HL-60 (cell line): ENCODE results near the gene DNAH14.

Experiments used
- DNase-seq, 2 experiments: peaks; one replicate each; pipeline ENCODE4 v3.0.0-alpha.2; 2010 to 2020; ENCODE audit warnings: low read depth in 1 of 2, low spot score in 1 of 2
- H3K27ac ChIP-seq: fragments of 250-450 bp; sonication (Bioruptor Pico); replicated peaks from 2 replicates; pipeline ENCODE4 v1.5.1; 2020; ENCODE audit warnings: mild to moderate bottlenecking, moderate library complexity
- H3K27me3 ChIP-seq: fragments of 250-450 bp; sonication (Bioruptor Pico); 2 replicates; pipeline ENCODE4 v1.5.1; 2021; ENCODE audit warnings: mild to moderate bottlenecking, moderate library complexity; ENCODE audit not compliant: insufficient read depth, poor library complexity, severe bottlenecking
- H3K4me3 ChIP-seq: replicated peaks from 2 replicates; pipeline ENCODE4 v1.5.1; 2011; ENCODE audit warnings: mild to moderate bottlenecking, control low read depth, low read length; ENCODE audit not compliant: insufficient read depth
- CTCF ChIP-seq: IDR thresholded peaks from one replicate; pipeline ENCODE4 v1.5.1; 2011; ENCODE audit warnings: low read length, control low read depth, inconsistent platforms; ENCODE audit not compliant: insufficient read depth
- GABPA ChIP-seq: IDR thresholded peaks from 2 replicates; pipeline ENCODE4 v1.6.1; 2012; ENCODE audit warnings: low read depth
- POLR2AphosphoS5 ChIP-seq: IDR thresholded peaks from 2 replicates; pipeline ENCODE4 v1.6.1; 2012; ENCODE audit warnings: low read depth
- REST ChIP-seq: IDR thresholded peaks from 2 replicates; pipeline ENCODE4 v1.6.1; 2012; ENCODE audit warnings: low read depth; ENCODE audit not compliant: insufficient replicate concordance
- SPI1 ChIP-seq: IDR thresholded peaks from 2 replicates; pipeline ENCODE4 v1.6.1; 2012; ENCODE audit warnings: low read depth, mild to moderate bottlenecking, borderline replicate concordance

The DNAH14 gene

GRCh38 chr1:224931605-224932004 lies 2.1 kb downstream of the DNAH14 start:
- H3K27me3 ChIP-seq: no peaks in the 10 kb centered on the region
- no peak overlapping the region for H3K27ac ChIP-seq
- no peak for DNase-seq
- no peak overlapping the region for H3K4me3 ChIP-seq
- TF ChIP-seq REST (no peak), POLR2AphosphoS5 (no peak), CTCF (no peak), GABPA (no peak), SPI1 (no peak)

GRCh38 chr1:224932607-224933249 lies 3.3 kb downstream of the DNAH14 start:
- no peaks in the 10 kb centered on the region for H3K27me3 ChIP-seq

GRCh38 chr1:224933584-224933983 lies 4.1 kb downstream of the DNAH14 start:
- DNase-seq: no peak
- Histone ChIP-seq H3K27ac (no peak overlapping the region), H3K4me3 (no peak overlapping the region), H3K27me3 (no peaks in the 10 kb centered on the region)
- TF ChIP-seq REST (no peak), POLR2AphosphoS5 (no peak), CTCF (no peak), GABPA (no peak), SPI1 (no peak)

More at GRCh38 chr1:224932607-224933249, 3.3 kb downstream of the DNAH14 start:
- no peak overlapping the region for H3K27ac ChIP-seq
- H3K4me3 ChIP-seq: no peak overlapping the region
- DNase-seq: no peak
- TF ChIP-seq GABPA: no peak
- no peak for TF ChIP-seq CTCF
- no peak for TF ChIP-seq POLR2AphosphoS5

GRCh38 chr1:224938652-224939051 lies 9.2 kb downstream of the DNAH14 start:
- no peak for DNase-seq
- TF ChIP-seq POLR2AphosphoS5: no peak
- TF ChIP-seq CTCF: no peak
- no peak for TF ChIP-seq SPI1
- TF ChIP-seq REST: no peak
- no peak for TF ChIP-seq GABPA
- Histone ChIP-seq H3K27me3 (no peaks in the 10 kb centered on the region), H3K27ac (no peak overlapping the region), H3K4me3 (no peak overlapping the region)
